Stimulated activated CD4-positive, alpha-beta T cell treated with anti-CD3 and anti-CD28 coated beads, Interleukin-4, amount 100 ng/mL, for 1 hour (primary cell): ENCODE measurements around the gene NT5DC2.

ENCODE experiments used
- DNase-seq: peaks from one replicate; pipeline ENCODE4 v3.0.0-alpha.2; 2020

NT5DC2 gene

DNA sequence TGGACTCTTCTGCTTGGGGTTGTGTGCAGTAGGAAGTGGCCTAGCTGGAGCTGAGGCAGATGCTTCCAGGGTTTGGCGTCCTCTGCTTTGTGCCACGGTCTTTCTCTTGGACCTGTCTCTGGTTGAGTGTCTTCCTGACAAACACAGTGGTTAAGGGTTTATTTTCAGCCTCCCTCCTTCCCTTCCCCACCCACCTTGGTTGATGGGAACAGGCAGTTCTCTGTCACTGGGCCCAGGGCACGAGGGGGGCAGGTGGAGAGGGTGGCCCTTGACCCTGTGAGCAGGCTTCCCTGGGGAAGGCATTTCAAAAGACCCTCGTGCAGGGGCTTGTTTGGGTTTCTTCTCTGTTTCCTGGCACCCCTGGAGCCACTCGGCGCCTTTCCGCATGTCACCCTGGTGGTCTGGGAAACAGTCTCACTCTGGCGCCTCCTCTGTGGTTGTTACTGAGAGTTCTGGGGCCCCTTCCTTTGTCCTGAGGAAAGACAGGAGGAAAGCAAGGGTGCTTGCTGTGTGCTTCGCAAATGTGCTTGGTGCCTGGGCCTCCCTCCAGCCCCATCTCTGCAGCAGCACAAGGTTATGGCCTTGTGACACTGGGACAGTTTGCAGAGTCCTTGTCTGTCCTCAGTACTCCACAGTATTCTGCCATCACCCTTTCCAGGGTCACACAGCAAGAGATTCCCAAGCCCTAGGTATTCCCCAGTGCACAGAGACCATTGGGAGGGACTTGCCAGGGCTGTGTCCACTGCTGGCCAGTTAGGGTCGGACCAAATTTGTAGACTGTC, 48.8 kb downstream of the NT5DC2 start:
- no peak for DNase-seq

DNA sequence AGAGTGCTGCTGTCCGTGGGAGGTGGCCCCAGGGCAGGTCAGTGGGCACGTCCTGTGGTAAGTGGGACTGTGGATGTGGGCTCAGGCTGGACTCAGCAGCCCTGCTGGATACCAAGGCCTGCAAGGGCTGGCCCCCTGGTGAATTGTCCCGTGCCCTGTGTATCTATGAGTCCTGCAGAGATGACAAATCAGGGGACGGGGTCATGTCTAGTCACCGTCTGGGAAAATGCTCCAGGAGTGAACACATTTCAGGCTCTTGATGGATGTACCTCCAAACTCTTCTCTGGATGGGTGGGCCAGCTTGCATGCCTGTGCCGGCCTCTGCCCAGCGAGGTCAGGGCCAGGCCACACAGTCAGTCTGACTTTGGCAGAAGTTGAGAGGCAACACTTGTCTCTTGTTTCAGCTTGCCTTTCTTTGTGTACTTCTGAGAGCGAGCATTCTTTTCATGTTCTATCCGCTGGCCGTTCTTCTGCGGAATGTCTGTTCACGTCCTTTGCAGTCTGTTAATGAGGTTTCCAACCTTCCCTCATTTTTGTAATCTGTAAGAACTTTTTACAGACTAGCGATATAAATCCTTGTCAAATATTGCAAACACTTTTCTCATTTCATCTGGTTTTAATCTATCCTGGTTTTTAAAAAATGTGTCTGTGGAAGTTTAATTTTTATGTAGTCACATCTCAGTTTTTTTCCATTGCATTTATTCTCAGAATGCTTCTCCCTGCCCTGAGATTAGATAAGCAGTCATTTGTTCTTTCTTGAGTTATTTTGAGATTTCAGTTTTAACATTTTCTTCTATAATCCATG, 49.9 kb downstream of the NT5DC2 start:
- DNase-seq = no peak

DNA sequence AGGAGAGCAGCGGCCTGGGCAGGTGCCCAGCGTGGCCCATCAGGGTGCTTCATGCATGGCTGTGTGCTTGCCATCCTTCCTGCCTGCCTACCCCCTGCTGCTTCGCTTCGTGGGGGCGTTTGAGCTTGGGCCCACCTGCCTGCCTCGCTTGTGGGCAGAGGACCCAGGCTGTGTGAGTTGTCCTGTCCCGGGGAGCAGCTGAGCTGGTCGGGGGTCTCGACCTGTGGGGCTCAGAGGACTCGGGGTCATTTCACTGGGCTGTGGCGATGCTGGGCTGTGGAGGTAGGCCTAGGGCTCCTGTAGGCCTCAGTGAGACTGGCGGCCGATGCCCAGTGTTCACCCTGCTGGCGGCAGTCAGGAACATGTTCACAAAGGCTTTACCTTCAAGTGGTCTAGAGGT, 50.6 kb downstream of the NT5DC2 start:
- no peak for DNase-seq

DNA sequence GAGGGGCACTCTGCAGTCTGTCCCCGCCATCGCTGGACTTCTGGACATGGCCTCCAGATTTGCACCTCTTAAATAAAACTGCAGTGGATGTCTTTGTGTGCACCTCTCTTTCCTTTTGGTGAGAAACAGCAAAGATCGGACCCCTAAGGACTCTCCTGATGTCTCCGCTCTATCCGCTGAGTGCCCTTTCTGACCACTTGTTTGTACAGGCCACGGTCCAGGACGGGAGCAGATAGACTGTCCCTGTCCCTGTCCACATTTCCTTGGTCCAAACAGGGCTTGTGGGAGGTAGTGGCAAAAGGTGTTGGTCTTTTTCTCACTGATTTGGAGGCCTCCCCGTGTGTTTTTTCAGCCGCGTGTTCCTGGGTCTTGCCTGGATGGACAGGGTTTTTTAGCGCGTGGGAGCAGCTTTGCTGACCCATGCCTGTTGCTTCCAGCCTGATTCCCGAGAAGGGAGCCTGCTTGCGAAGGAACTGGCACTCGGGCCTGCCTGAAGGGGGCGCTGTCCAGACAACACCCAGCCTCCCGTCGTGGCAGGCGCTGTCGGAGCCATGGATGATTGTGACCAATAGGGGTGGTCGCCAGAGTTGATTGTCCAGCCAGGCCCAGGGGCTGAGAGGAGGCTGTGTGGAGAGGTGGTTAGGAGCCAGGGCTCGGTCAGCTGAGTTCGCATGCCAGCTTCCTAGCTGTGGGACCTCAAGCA, 51.7 kb downstream of the NT5DC2 start:
- DNase-seq = no peak

DNA sequence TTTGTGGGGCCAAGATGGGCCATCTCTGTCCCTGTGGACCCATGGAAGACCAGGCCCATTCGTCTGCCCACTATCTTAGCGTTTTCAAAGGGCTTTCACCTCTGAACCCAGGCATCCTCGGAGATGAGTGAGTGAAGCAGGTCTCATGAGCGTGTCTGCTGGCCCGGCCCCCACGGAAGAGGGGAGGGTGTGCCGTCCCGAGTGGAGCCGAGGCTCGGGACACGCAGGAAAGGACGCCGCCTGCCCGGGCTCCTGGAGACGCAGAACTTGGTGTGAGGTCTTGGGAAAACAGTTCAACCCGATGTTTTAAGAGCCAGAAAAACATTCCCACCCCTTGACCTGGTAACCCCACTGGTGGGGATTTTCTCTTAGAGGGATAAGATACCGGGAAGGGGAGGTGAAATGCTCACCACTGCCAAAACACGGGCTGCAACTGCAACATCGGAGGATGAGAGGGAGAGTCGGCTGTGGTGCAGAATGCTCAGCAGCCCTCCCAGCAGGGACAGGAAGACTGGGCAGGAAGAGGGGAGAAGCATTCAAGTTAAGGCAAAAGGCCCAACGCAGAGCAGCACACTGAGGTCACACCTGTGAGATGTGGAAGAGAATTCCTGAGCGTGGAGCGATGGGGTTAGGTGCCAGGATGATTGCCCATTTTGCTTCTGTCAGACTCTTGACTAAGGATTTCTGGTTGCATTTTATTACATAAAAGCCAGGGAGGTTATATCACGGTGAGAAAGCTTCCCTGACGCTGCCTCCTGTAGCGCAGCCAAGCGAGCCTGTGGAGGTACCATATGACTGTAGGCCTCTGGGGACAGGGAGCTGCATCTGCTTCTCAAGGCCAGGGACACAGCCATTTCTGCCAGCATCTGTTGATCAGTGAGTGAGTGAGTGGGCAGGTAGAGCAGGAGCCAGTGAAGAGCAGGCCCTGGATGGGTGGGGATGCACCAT, 52.6 kb downstream of the NT5DC2 start:
- DNase-seq = no peak

DNA sequence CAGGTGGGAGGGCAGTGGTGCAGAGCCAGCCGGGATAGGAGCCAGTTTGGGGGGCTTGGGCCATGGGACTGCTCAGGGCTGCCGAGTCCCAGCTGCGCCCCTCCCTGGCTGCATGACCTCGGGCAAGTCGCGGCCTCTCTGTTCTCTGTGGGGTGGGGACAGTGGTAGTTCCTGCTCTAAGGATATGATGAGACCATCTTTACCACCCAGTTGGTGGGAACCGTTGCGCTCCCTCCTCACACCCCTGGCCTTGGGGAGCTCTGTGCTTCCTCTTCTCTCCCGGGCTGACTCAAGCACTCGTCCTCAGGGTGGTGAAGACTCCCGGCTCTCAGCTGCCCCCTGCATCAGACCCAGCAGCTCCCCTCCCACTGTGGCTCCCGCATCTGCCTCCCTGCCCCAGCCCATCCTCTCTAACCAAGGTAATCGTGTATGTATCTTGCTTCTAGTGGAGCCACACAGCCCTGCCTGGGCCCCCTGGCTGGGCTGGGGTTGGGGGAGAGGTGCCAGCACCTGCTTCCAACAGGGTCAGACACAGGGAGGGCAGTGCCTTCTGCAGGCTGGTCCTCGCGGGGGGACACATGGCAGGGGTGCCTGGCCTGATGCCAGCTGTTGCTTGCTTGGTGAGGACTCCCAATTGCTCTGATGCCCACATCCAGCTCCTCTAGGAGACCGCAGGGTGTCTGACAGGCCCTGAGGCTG, 53.6 kb downstream of the NT5DC2 start:
- no peak for DNase-seq

DNA sequence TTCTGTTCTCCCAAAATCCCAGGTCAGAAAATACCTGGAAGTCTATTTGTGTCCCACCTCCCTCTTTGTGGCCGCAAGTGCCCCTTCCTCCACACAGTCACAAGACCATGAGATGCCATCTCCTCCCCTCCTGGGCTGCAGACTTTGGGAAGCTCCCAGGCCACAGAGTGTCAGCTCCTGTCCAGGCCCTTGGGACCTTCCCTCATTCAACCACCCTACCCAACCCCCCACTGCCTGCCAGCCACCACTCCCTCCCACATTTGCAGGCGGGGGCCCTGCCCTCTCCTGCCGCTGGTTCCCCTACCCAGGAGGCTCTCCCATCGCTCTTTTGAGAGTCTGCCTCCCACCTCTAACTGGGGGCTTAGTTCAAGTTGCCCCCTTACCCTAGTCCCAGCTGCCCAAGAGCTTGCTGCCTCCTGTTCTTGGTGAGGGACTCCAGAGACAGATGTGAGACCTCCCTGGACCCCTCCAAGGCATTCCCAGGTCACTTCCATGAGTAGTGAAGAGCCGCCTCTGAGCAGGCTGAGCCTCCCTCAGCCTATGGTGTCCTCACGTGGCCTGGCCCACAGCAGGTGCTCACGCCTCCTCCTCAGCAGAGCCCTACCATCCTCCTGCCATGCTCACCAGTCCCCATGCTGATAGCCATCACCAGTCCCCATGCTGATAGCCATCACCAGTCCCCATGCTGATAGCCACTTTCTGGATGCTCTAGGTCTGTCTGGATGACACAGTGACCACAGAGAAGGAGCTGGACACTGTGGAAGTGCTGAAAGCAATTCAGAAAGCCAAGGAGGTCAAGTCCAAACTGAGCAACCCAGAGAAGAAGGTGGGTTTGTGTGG, 54.4 kb downstream of the NT5DC2 start:
- no peak for DNase-seq

DNA sequence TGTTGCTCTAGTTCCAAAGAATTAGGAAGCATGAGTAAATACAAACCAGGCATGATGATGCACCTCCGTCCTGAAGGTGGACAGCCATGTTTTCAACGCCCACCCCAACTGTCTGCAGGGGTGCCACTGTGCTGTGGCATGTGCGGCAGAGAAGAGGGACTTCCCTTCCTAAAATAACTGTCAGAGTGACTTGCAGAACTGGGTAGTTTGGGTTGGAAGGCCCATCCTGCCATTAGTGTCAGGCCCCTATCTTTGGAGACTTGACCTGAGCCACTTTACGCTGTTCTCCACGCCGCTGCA, 55.9 kb downstream of the NT5DC2 start:
- DNase-seq = no peak

DNA sequence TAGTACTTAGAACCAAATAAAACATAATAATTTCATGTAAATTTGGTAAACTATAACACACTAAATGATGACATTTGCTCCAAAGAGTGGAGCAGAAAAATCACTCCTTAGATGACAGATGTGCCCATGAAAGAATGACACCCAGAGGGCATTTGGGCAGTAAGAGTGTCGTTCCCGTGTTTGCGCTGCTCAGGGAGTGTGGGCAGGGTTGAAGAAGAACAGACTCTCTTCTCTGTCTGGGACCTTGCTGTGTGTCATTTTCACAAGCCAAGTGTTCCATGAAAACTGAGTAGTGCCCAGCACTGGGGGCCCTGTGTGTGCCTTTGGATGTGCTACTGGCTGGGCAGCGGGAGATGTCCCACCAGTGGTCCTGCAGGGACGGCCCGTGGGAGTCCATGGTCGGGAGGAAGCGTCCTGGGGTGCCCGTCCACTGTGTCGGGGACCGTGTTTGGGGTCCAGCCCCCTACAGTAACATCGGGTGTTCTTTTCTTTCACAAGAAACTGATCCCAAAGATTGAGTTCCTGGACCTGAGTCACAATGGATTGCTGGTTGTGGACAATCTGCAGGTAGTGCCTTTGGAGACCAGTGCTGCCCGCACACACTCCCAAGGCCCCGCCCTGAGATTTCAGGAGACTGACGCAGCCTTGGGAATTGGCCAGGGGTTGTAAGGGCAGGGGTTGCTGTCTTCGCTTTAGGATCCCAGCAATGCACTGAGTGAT, 56.4 kb downstream of the NT5DC2 start:
- DNase-seq = no peak
